ENCODE results near the gene SCAMP5. TPM values are rescaled to one million over a fixed set of nuclear protein-coding genes. Genes with fewer than 3 reads are reported as not detected.

Gene SCAMP5
- total and polyA plus RNA-seq, 2 of the 13 experiments (the other 11 are each of a cell fraction or from before 2014, with no cell fraction given): 34.3 to 49.0 TPM

DNA sequence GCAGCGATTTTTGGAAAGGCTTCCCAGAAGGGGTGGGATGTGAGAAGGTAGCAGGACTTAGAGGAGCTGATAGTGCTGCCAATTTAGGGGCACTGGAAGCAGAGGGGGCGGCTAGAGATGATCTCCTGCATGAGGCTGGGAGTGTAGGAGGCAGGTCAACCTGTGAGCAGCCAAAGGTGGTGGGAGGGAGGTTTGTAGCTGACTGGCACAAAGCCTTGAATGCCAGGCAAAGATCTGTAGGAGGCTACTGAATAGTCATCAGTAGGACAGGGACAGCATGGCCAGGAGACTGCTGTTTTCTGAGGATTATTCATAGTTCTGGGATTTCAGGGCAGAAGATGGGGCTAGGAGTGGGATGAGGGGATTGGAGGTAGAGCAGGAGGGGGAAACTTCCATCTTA lies 2.2 kb downstream of the SCAMP5 start:
- 0 out of 2 replicates have a peak, but pooled peaks have one; percentile 56 for TF ChIP-seq ZFP90 (CRISPR knock-in tag; IDR thresholded peaks at IDR 0.05; ENCODE audit: borderline replicate concordance)
- TF ChIP-seq PPARG (CRISPR knock-in tag; conservative IDR thresholded peaks at IDR 0.05): no peak
- TF ChIP-seq ZC3H13 (CRISPR knock-in tag; IDR thresholded peaks at IDR 0.05): no peak
- TF ChIP-seq ZNF598 (CRISPR knock-in tag; IDR thresholded peaks at IDR 0.05; ENCODE audit: borderline replicate concordance): no peak
- no peak for TF ChIP-seq MXD1 (CRISPR knock-in tag; IDR thresholded peaks at IDR 0.05)
- WGBS (ENCODE audit: low lambda C conversion rate): 94% methylated on average over 2 of the region's 2 CpGs
- H2AFZ ChIP-seq (ENCODE audit: low read length): no peak overlapping the region
- no peak overlapping the region for H3K9ac ChIP-seq (ENCODE audit: insufficient read depth, low read depth, low read length)
- H3K4me3 ChIP-seq (replicated peaks in 1 of 3; ENCODE audit: insufficient read depth in 1 of 3, low read depth in 2 of 3, low read length in 3 of 3): no peak overlapping the region
- DNase-seq (ENCODE audit: low spot score) (no peak), ATAC-seq (no peak), FAIRE-seq (no peak)
- no peaks in the 10 kb centered on the region for H3K36me3 ChIP-seq (replicated peaks in 1 of 2; ENCODE audit: control insufficient read depth in 1 of 2, insufficient read depth in 2 of 2, low read length in 2 of 2)
- in situ Hi-C loops (cut with HindIII; ENCODE audit: extremely low pct_ligation_motif_present, low pct_unique_long_range_greater_than_20kb) (no loop called here), intact Hi-C loops (cut with micrococcal nuclease; ENCODE audit: unreplicated experiment) (no loop called here)
- no peaks in the 10 kb centered on the region for H3K27me3 ChIP-seq (ENCODE audit: control insufficient read depth in 1 of 2, insufficient read depth in 2 of 2, low read length in 2 of 2)
- peaks cover 19% of the 10 kb centered on the region for H3K79me2 ChIP-seq (ENCODE audit: insufficient read depth, low read length)
- ChIA-PET CTCF (ENCODE audit: low intra/inter-chr PET ratio, low total read pairs) (no interaction called here), POLR2A (no interaction called here)
- no TSS peak for BruUV-seq (replicated peaks)
- H3K9me3 ChIP-seq (ENCODE audit: low read length): no peaks in the 10 kb centered on the region
- H3K27ac ChIP-seq (ENCODE audit: extremely low read length, insufficient read depth, low read length): no peak overlapping the region
- H3K4me1 ChIP-seq (ENCODE audit: insufficient read depth, low read length): peaks cover 21% of the 10 kb centered on the region
- H4K20me1 ChIP-seq (ENCODE audit: insufficient read depth, low read length): no peaks in the 10 kb centered on the region; the same call in 1 of the 2 replicates
- no peak overlapping the region for H3K4me2 ChIP-seq (ENCODE audit: low read depth, low read length)

GRCh38 chr15:75001310-75001709 lies 5.9 kb downstream of the SCAMP5 start:
- no peak for FAIRE-seq
- Histone ChIP-seq H3K4me1 (ENCODE audit: insufficient read depth, low read length) (peaks cover 12% of the 10 kb centered on the region), H3K79me2 (ENCODE audit: insufficient read depth, low read length) (peaks cover 17% of the 10 kb centered on the region), H3K36me3 (replicated peaks in 1 of 2; ENCODE audit: control insufficient read depth in 1 of 2, insufficient read depth in 2 of 2, low read length in 2 of 2) (0 out of 5 replicates have a peak, but pooled peaks cover 0 to 2% of the 10 kb centered on the region in 2 experiments), H2AFZ (ENCODE audit: low read length) (no peak overlapping the region), H3K9me3 (ENCODE audit: low read length) (no peaks in the 10 kb centered on the region), H4K20me1 (ENCODE audit: insufficient read depth, low read length) (no peaks in the 10 kb centered on the region; the same call in 1 of the 2 replicates), H3K27ac (ENCODE audit: extremely low read length, insufficient read depth, low read length) (no peak overlapping the region), H3K4me3 (replicated peaks in 1 of 3; ENCODE audit: insufficient read depth in 1 of 3, low read depth in 2 of 3, low read length in 3 of 3) (no peak overlapping the region), H3K9ac (ENCODE audit: insufficient read depth, low read depth, low read length) (no peak overlapping the region), H3K4me2 (ENCODE audit: low read depth, low read length) (no peak overlapping the region), H3K27me3 (ENCODE audit: control insufficient read depth in 1 of 2, insufficient read depth in 2 of 2, low read length in 2 of 2) (no peaks in the 10 kb centered on the region)
- intact Hi-C loops (cut with micrococcal nuclease; ENCODE audit: unreplicated experiment) (no loop called here), in situ Hi-C loops (cut with HindIII; ENCODE audit: extremely low pct_ligation_motif_present, low pct_unique_long_range_greater_than_20kb) (no loop called here)
- TF ChIP-seq ZNF432 (CRISPR knock-in tag; IDR thresholded peaks at IDR 0.05; ENCODE audit: borderline replicate concordance): no peak
- TF ChIP-seq ZC3H4 (CRISPR knock-in tag; IDR thresholded peaks at IDR 0.05; ENCODE audit: borderline replicate concordance): no peak
- TF ChIP-seq MIER2 (CRISPR knock-in tag; IDR thresholded peaks at IDR 0.05): no peak
- TF ChIP-seq KIAA2018 (CRISPR knock-in tag; IDR thresholded peaks at IDR 0.05; ENCODE audit: borderline replicate concordance): no peak
- TF ChIP-seq BRD4 (CRISPR knock-in tag; IDR thresholded peaks at IDR 0.05): no peak
- 97% methylated on average over 5 of the region's 6 CpGs for WGBS (ENCODE audit: low lambda C conversion rate)
- POLR2A ChIA-PET: interaction anchor here (0.7 kb wide), 1 partner anchor 221 kb away, joined by 3 read pairs; no protein-coding TSS in a partner anchor
- no peak for ATAC-seq
- CTCF ChIA-PET (ENCODE audit: low intra/inter-chr PET ratio, low total read pairs): no interaction called here
- no TSS peak for BruUV-seq (replicated peaks)
- DNase-seq (ENCODE audit: low spot score): no peak

Measured in HepG2 (cell line).